Karpas-422 (cell line): ENCODE measurements around the gene DLAT. TPM values are rescaled to one million over a fixed set of nuclear protein-coding genes. Genes with fewer than 3 reads are reported as not detected.

Source experiments
- DNase-seq: peaks from one replicate; pipeline ENCODE4 v3.0.0-alpha.2; 2015
- H2AFZ ChIP-seq: fragments of 200-600 bp; sonication (generic); 2 replicates; pipeline ENCODE4 v1.6.1; 2014; ENCODE audit warnings: antibody characterized with exemption, low read length, mixed read lengths
- H3K27ac ChIP-seq: fragments of 200-600 bp; sonication (generic); 2 replicates; pipeline ENCODE4 v1.5.1; 2014; ENCODE audit warnings: mild to moderate bottlenecking, low read length, moderate library complexity
- H3K27me3 ChIP-seq: fragments of 200-600 bp; sonication (generic); 2 replicates; pipeline ENCODE4 v1.6.1; 2014; ENCODE audit warnings: low read length, mixed read lengths
- H3K36me3 ChIP-seq: fragments of 200-600 bp; sonication (generic); 2 replicates; pipeline ENCODE4 v1.6.1; 2014; ENCODE audit warnings: low read length, mixed read lengths; ENCODE audit not compliant: insufficient read depth
- H3K4me1 ChIP-seq: fragments of 200-600 bp; sonication (generic); 2 replicates; pipeline ENCODE4 v1.6.1; 2014; ENCODE audit warnings: mild to moderate bottlenecking, low read length, mixed read lengths
- H3K4me2 ChIP-seq: fragments of 200-600 bp; sonication (generic); 2 replicates; pipeline ENCODE4 v1.6.1; 2014; ENCODE audit warnings: low read length, low read depth, mild to moderate bottlenecking; ENCODE audit not compliant: poor library complexity, severe bottlenecking
- H3K4me3 ChIP-seq: fragments of 200-600 bp; sonication (generic); 2 replicates; pipeline ENCODE4 v1.5.1; 2014; ENCODE audit warnings: mild to moderate bottlenecking, antibody characterized with exemption, low read length, mixed read lengths
- H3K79me2 ChIP-seq: fragments of 200-600 bp; sonication (generic); 2 replicates; pipeline ENCODE4 v1.6.1; 2014; ENCODE audit warnings: mild to moderate bottlenecking, low read length, mixed read lengths
- H3K9ac ChIP-seq: fragments of 200-600 bp; sonication (generic); 2 replicates; pipeline ENCODE4 v1.6.0; 2014; ENCODE audit warnings: low read length
- H3K9me2 ChIP-seq: fragments of 200-600 bp; sonication (generic), shearing (Covaris generic); replicated peaks from 2 replicates; pipeline ENCODE4 v1.6.0; 2014; ENCODE audit warnings: mild to moderate bottlenecking, low read length, moderate library complexity; ENCODE audit not compliant: insufficient read depth
- H3K9me3 ChIP-seq: fragments of 300-700, 200-600 bp; sonication (generic); 2 replicates; pipeline ENCODE4 v1.6.1; 2014; ENCODE audit warnings: low read length, mixed read lengths
- H4K20me1 ChIP-seq: fragments of 200-600 bp; sonication (generic); 2 replicates; pipeline ENCODE4 v1.6.1; 2014; ENCODE audit warnings: mild to moderate bottlenecking, antibody characterized with exemption, low read length, low read depth; ENCODE audit not compliant: insufficient read depth
- total RNA-seq: library from RNA; depleted of rRNA; stranded (reverse); fragments of >200 nt; shearing (Covaris generic); gene quantifications from 2 replicates; pipeline ENCODE4 v1.2.3, GENCODE V29; 2014; ENCODE audit warnings: low replicate concordance

DLAT gene
- total RNA-seq, 1 experiment from 2014 or later = 39.8 TPM

- Histone ChIP-seq H2AFZ (no peak overlapping the region), H3K27ac (no peak overlapping the region)
These were observed 11.6 kb upstream of the DLAT start for GRCh38 chr11:112013497-112014164.

GRCh38 chr11:112016088-112016764 lies 9.0 kb upstream of the DLAT start:
- DNase-seq = no peak
- Histone ChIP-seq H3K4me2 (peak overlapping the region; percentile 44), H2AFZ (peak overlapping the region; percentile 28; the same call in 1 of the 2 replicates), H3K36me3 (no peaks in the 10 kb centered on the region), H3K27me3 (no peaks in the 10 kb centered on the region), H3K9me3 (no peaks in the 10 kb centered on the region), H4K20me1 (no peaks in the 10 kb centered on the region), H3K9ac (peak overlapping the region; percentile 37; the same call in 1 of the 2 replicates), H3K4me3 (peak overlapping the region; percentile 30; the same call in 1 of the 2 replicates), H3K27ac (no peak overlapping the region; the same call in 1 of the 2 replicates), H3K9me2 (no peaks in the 10 kb centered on the region), H3K4me1 (peaks cover 14% of the 10 kb centered on the region), H3K79me2 (no peaks in the 10 kb centered on the region)

More at GRCh38 chr11:112013497-112014164, 11.6 kb upstream of the DLAT start:
- Histone ChIP-seq H4K20me1 (no peaks in the 10 kb centered on the region), H3K4me3 (no peak overlapping the region), H3K9me2 (no peaks in the 10 kb centered on the region), H3K9me3 (no peaks in the 10 kb centered on the region), H3K79me2 (no peaks in the 10 kb centered on the region), H3K27me3 (no peaks in the 10 kb centered on the region), H3K4me2 (no peak overlapping the region), H3K9ac (no peak overlapping the region), H3K4me1 (peaks cover 14% of the 10 kb centered on the region), H3K36me3 (no peaks in the 10 kb centered on the region)
- DNase-seq = no peak

- DNase-seq = no peak
- peak overlapping the region; percentile 44 for H3K4me2 ChIP-seq
- H3K4me1 ChIP-seq = peaks cover 14% of the 10 kb centered on the region
- no peak overlapping the region; the same call in 1 of the 2 replicates for H3K27ac ChIP-seq
- H3K36me3 ChIP-seq = no peaks in the 10 kb centered on the region
- H3K79me2 ChIP-seq = no peaks in the 10 kb centered on the region
- no peaks in the 10 kb centered on the region for H4K20me1 ChIP-seq
- no peaks in the 10 kb centered on the region for H3K27me3 ChIP-seq
- H3K9me2 ChIP-seq = no peaks in the 10 kb centered on the region
- H3K9ac ChIP-seq = peak overlapping the region; percentile 37; the same call in 1 of the 2 replicates
- peak overlapping the region; percentile 30; the same call in 1 of the 2 replicates for H3K4me3 ChIP-seq
- no peaks in the 10 kb centered on the region for H3K9me3 ChIP-seq
- peak overlapping the region; percentile 28; the same call in 1 of the 2 replicates for H2AFZ ChIP-seq
These were observed 8.3 kb upstream of the DLAT start for GRCh38 chr11:112016765-112017376.

- no peak overlapping the region for H3K9ac ChIP-seq
- H3K4me3 ChIP-seq = no peak overlapping the region
- H3K27me3 ChIP-seq = no peaks in the 10 kb centered on the region
- H3K27ac ChIP-seq = no peak overlapping the region
- H4K20me1 ChIP-seq = no peaks in the 10 kb centered on the region
- no peak overlapping the region for H2AFZ ChIP-seq
- H3K9me2 ChIP-seq = no peaks in the 10 kb centered on the region
- no peaks in the 10 kb centered on the region for H3K9me3 ChIP-seq
- H3K36me3 ChIP-seq = no peaks in the 10 kb centered on the region
- no peak for DNase-seq
- no peaks in the 10 kb centered on the region for H3K79me2 ChIP-seq
- no peak overlapping the region for H3K4me2 ChIP-seq
- peaks cover 16% of the 10 kb centered on the region for H3K4me1 ChIP-seq
These were observed 7.7 kb upstream of the DLAT start for GRCh38 chr11:112017538-112017937.

GRCh38 chr11:112019066-112019465 lies 6.1 kb upstream of the DLAT start:
- H2AFZ ChIP-seq = no peak overlapping the region
- no peaks in the 10 kb centered on the region for H3K27me3 ChIP-seq
- no peak overlapping the region for H3K27ac ChIP-seq
- no peak overlapping the region for H3K4me2 ChIP-seq
- H3K9me3 ChIP-seq = no peaks in the 10 kb centered on the region
- no peaks in the 10 kb centered on the region for H3K9me2 ChIP-seq
- H3K4me1 ChIP-seq = peaks cover 32% of the 10 kb centered on the region
- H3K4me3 ChIP-seq = no peak overlapping the region
- H4K20me1 ChIP-seq = no peaks in the 10 kb centered on the region
- DNase-seq = no peak
- H3K36me3 ChIP-seq = no peaks in the 10 kb centered on the region
- no peak overlapping the region for H3K9ac ChIP-seq
- H3K79me2 ChIP-seq = no peaks in the 10 kb centered on the region

GRCh38 chr11:112023104-112023503 lies 2.1 kb upstream of the DLAT start:
- Histone ChIP-seq H3K4me1 (peaks cover 21% of the 10 kb centered on the region), H3K9ac (peak overlapping the region; percentile 89), H3K27me3 (no peaks in the 10 kb centered on the region), H3K79me2 (peaks cover 12% of the 10 kb centered on the region), H3K36me3 (no peaks in the 10 kb centered on the region), H3K9me3 (no peaks in the 10 kb centered on the region), H3K9me2 (no peaks in the 10 kb centered on the region), H3K4me2 (peak overlapping the region; percentile 94), H2AFZ (no peak overlapping the region), H3K4me3 (peak overlapping the region; percentile 95; the same call in 1 of the 2 replicates), H3K27ac (no peak overlapping the region), H4K20me1 (no peaks in the 10 kb centered on the region)
- peak; percentile 49 for DNase-seq

- Histone ChIP-seq H3K9ac (peak overlapping the region; percentile 89), H3K4me2 (peak overlapping the region; percentile 94), H3K9me2 (no peaks in the 10 kb centered on the region), H2AFZ (peak overlapping the region; percentile 74; the same call in 1 of the 2 replicates), H3K4me3 (peak overlapping the region; percentile 95), H3K79me2 (peaks cover 12% of the 10 kb centered on the region), H3K36me3 (no peaks in the 10 kb centered on the region), H3K4me1 (peaks cover 21% of the 10 kb centered on the region), H3K27me3 (no peaks in the 10 kb centered on the region), H3K27ac (peak overlapping the region; percentile 94), H3K9me3 (no peaks in the 10 kb centered on the region), H4K20me1 (no peaks in the 10 kb centered on the region)
- DNase-seq = peak; percentile 78
These were observed 933 bp upstream of the DLAT start for GRCh38 chr11:112024178-112024772.
